HFF-Myc (cell line): Measurements from ENCODE around the gene PLXNC1.

Experiments
- DNase-seq: peaks from one replicate; pipeline ENCODE4 v3.0.0-alpha.2; 2011; ENCODE audit warnings: low read depth; ENCODE audit errors: extremely low read depth
- H3K4me3 ChIP-seq: replicated peaks from 2 replicates; pipeline ENCODE4 v1.5.1; 2011; ENCODE audit warnings: low read depth, mild to moderate bottlenecking, control low read depth, low read length
- TF ChIP-seq, protein P1 (sequence below): IDR thresholded peaks from 2 replicates; pipeline ENCODE4 v1.5.1; 2012; ENCODE audit warnings: mild to moderate bottlenecking, low read depth, low read length, control low read depth; ENCODE audit errors: missing control alignments

PLXNC1 gene

DNA sequence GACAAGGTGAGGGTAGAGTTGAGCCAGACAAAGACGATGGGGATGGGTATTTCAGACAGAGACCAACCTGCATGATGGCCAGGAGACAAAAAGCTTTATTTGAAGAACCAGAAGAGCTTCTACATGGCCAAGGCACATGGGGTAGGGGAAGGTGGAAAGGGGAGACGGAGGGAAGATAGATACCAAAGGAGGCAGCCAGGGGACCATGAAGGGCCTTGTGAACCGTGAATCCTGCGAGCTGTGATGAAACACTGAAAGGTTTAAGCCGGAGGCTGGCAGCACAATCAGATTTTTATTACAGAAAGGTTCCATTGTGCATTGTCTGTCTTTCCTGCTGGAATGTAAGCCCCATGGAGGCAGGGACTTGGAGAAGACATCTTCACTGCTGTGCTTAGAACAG is 72.4 kb downstream of the PLXNC1 start:
- TF ChIP-seq, protein P1, sequence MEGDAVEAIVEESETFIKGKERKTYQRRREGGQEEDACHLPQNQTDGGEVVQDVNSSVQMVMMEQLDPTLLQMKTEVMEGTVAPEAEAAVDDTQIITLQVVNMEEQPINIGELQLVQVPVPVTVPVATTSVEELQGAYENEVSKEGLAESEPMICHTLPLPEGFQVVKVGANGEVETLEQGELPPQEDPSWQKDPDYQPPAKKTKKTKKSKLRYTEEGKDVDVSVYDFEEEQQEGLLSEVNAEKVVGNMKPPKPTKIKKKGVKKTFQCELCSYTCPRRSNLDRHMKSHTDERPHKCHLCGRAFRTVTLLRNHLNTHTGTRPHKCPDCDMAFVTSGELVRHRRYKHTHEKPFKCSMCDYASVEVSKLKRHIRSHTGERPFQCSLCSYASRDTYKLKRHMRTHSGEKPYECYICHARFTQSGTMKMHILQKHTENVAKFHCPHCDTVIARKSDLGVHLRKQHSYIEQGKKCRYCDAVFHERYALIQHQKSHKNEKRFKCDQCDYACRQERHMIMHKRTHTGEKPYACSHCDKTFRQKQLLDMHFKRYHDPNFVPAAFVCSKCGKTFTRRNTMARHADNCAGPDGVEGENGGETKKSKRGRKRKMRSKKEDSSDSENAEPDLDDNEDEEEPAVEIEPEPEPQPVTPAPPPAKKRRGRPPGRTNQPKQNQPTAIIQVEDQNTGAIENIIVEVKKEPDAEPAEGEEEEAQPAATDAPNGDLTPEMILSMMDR = no peak
- DNase-seq = no peak
- no peak overlapping the region for H3K4me3 ChIP-seq

DNA sequence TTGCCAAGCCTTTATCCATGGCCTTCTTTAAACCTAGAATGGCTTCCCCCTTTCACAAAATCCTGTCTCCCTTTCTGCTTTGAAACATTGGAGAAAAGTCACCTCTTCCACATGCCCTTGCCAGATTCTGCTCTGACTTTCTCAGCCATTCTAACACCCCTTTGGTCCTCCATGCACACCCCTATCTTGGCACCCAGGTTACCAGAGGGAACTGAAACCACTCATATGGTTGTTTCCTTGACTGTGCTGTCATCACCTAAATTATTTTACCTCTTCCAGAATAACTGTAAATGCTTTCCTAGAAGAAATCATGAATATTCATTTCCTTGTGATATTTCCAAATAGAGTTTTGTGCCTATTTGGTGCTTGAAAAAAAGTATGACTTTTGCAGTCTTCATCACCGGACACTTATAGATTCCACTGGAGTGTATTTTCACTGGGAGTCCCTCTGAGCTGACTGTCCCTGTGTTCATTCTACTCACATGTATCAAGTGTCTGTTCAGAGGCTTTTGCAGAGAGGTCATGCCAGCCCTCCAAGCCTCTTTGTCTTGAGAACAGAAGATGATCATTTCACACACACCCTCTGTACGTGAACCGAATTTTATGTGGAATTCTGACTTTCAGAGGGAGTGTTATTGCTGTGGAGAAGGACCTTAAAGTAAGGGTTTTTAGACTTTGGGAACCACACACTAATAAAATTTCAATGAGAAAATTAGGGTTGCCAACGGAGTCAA is 74.1 kb downstream of the PLXNC1 start:
- no peak overlapping the region for H3K4me3 ChIP-seq
- TF ChIP-seq, protein P1 = no peak
- no peak for DNase-seq

DNA sequence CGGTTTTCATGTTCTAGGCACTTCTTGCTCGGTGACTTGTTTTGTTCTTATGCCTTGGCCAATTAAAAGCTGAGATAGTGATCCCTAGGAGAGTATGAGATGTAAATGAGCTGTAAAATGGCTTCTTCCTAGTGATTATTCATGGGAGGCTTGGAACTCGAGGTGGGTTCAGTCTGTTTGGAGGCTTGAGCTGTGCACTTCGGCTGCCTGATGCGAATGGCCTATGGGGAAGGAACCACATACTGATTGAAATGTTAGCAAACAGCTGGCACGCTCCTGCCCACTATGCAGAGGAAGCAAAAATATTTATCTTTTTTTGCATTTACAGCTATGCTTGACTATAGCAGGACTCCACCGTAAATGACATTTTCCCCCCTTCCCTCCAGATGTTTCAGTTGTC is 75.5 kb downstream of the PLXNC1 start:
- TF ChIP-seq, protein P1 = no peak
- no peak overlapping the region for H3K4me3 ChIP-seq
- DNase-seq = no peak

DNA sequence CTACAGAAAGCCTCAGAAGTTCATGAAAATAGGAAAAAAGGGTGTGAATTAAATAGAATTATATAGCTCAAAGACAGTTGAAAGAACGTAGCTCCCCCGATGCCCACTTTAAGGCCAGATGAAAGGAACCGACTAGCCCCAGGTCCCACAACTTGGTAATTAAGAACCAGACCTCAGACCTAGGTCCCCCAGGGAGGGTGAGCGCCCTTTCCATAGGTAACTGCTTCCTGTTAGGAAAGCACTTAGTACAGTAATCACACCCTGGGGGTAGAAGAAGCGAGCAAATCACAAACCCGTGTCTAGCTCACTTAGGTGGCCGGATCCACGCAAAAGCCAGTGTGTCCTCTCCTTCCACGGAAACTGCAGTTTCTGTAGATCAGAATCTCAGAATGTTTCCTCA is 77.1 kb downstream of the PLXNC1 start:
- no peak for DNase-seq
- TF ChIP-seq, protein P1 = no peak
- no peak overlapping the region for H3K4me3 ChIP-seq

DNA sequence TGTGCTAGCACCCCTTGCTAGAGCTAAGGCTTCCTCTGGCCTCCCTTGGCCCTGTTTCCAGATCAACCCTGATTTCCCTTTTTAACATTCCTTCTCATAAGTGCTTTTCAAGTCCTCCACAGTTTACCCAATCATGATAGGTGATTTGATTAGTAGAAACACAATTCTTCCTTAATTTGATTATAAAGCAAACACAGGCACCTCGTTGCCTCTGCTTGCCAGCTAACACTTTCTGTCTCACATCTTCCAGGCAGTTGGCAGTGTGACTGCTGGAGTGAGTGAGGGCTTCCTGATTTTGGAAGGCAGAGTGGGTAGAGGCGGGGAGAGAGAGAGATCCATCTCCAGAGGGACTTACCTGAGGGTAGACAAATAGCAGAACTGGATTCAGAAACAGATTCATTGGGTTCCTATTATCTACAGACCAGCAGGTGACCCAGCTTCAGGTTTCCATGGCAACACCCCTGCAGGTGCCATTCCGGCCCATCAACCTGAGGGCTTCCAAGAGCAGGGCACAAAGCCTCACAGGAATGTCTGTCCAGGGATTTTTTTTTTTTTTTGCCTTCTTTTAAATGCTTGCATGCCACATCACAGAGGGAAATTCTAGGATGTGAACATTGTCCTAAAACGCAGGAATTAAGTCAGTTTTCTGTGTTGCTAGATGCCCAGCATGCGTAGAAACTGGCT is 77.7 kb downstream of the PLXNC1 start:
- TF ChIP-seq, protein P1 = no peak
- H3K4me3 ChIP-seq = no peak overlapping the region

DNA sequence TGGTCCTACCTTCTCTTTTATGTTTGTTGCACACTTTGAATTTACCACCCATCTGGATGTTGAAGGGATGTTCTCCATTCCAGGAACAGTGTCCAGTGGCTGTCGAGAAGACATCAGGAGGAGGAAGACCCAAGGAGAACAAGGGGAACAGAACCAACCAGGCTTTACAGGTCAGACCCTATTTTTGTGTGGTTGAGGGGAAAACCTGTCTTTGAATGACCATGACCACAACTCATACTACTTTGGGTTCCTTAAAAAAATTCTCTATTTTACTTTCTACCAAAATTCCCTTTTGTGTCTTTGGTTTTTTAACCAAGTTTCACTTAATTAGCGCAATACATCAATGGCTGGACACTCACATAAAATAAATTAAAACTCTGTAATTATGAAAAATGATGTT is 78.7 kb downstream of the PLXNC1 start:
- H3K4me3 ChIP-seq = no peak overlapping the region
- no peak for DNase-seq
- TF ChIP-seq, protein P1 = no peak

More for the DNA sequence above, 77.7 kb downstream of the PLXNC1 start:
- no peak for DNase-seq

DNA sequence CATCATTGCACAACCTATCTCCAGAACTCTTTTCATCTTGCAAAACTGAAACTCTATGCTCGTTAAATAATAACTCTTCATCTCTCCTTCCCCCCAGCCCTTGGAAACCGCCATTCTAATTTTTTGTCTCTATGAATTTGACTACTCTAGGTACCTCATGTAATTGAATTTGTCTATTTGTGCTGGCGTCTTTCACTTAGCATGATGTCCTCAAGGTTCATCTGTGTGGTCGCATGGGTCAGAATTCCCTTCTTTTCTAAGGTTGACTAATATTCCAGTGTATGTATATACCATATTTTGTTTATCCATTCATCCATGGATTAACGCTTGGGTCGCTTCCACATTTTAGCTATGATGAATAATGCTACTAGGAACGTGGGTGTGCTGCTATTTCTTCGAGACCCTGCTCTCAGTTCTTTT is 80.1 kb downstream of the PLXNC1 start:
- H3K4me3 ChIP-seq = no peak overlapping the region
- DNase-seq = no peak
- TF ChIP-seq, protein P1 = no peak
